GM12875 (cell line): ENCODE results near the gene GPM6B.

Experiments used
- H3K4me3 ChIP-seq: one replicate; pipeline ENCODE4 v1.5.1; 2011; ENCODE audit warnings: low read depth, low read length, control low read depth
- CTCF ChIP-seq: IDR thresholded peaks from 2 replicates; pipeline ENCODE4 v1.5.1; 2011; ENCODE audit warnings: low read depth, mild to moderate bottlenecking, control low read depth, inconsistent platforms, low read length, moderate library complexity, borderline replicate concordance; ENCODE audit not compliant: insufficient read depth

Gene GPM6B

DNA sequence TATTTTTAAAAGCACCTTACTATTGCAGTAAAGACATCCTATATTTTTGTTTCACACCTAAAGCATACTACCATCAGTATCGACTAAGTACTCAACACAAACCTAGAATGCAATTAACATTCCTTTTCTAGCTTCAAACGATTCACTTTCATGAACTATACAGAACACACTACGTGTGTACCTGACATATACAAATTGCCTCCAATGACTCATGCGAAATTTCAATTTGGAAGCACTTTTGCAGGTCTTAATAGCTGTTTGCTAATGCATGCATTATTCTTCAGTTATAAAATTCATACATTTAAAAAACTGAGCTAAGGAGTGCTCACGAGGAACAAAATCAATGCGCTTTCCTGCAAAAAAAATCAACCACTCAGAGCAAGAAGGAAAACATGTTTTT is 19.7 kb upstream of the GPM6B start:
- no peak for TF ChIP-seq CTCF
- H3K4me3 ChIP-seq = no peak overlapping the region

- TF ChIP-seq CTCF = no peak
- no peak overlapping the region for H3K4me3 ChIP-seq
Observed at GRCh38 chrX:13835825-13836224, 18.9 kb upstream of the GPM6B start.

DNA sequence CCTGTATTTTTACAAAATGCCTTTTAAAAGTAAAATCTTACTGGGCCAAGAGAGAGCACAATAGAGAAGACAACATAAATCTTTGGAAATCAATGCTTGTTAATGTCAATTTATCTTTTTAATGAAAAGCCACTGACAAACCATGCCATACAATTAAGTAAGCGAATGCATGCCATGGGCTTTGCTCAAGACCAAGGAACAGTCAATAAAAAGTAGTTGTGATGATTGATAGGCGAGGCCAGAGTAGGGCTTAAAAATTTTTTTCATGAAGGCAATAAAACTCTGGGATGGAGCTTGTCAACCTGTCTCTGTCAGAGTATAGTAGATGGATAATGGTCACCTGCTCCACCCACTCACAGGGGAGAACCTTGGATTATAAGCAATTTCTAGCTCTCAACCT is 17.5 kb upstream of the GPM6B start:
- no peak overlapping the region for H3K4me3 ChIP-seq
- TF ChIP-seq CTCF = no peak

DNA sequence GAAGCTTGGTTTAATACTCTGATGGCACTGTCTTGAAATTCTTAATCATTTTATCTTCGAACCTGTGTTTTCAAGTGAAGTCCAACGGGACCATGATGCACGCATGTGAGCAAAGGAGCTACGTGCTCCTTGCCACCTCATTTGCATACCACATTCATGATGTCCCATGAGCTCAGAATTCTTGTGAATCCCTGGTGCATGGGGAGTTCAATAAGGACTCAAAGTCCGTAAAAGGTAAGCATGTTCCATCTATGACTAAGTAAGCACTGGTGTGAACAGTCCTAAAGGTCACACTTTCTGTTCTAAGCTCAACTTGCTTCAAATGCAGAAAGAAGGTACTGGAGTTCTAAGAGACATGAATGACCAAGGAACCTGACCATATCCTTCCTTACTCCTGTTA is 13.1 kb upstream of the GPM6B start:
- no peak for TF ChIP-seq CTCF
- H3K4me3 ChIP-seq = no peak overlapping the region

DNA sequence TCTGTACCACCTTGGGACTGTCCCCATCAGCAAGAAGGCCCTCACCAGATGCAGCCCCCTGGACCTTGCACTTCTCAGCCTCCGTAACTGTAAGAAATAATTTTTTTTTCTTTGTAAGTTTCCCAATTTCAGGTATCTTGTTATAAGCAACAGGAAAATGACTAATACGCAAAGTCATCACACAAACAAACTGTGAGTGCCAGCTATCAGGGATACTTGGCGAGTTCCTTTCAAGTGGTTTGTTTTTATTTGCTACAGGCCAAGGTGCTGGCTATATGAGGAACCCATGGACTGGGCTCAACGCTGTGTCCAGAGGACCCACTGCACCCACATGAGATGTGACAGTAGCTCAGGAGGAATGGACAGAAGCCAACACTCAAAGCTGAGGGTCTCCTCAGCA is 11.5 kb upstream of the GPM6B start:
- no peak for TF ChIP-seq CTCF
- H3K4me3 ChIP-seq = no peak overlapping the region

- H3K4me3 ChIP-seq = no peak overlapping the region
- TF ChIP-seq CTCF = no peak
Observed at GRCh38 chrX:13827298-13828090, 10.6 kb upstream of the GPM6B start.

GRCh38 chrX:13826770-13827169 is 9.9 kb upstream of the GPM6B start:
- no peak for TF ChIP-seq CTCF
- H3K4me3 ChIP-seq = no peak overlapping the region
